HepG2 (cell line): ENCODE measurements around the gene NFE2L3. TPM values are rescaled to one million over a fixed set of nuclear protein-coding genes. Genes with fewer than 3 reads are reported as not detected.

ENCODE experiments used
- ADNP ChIP-seq: sonication (generic); formaldehyde crosslinking; IDR thresholded peaks from 2 replicates; pipeline ENCODE4 v1.4.0; 2020; ENCODE audit warnings: missing genetic modification reagents
- EHMT2 ChIP-seq: fragments of 200-600 bp; sonication (generic); IDR thresholded peaks from 2 replicates; pipeline ENCODE4 v1.7.0; 2017; ENCODE audit warnings: antibody characterized with exemption, low read depth, low read length, borderline replicate concordance
- MAF1 ChIP-seq: sonication (generic); formaldehyde crosslinking; IDR thresholded peaks from 2 replicates; pipeline ENCODE4 v1.5.0; 2020; ENCODE audit warnings: missing genetic modification reagents, borderline replicate concordance
- MAFK ChIP-seq, 2 experiments: IDR thresholded peaks in 1 of 2; conservative IDR thresholded peaks in 1 of 2; 2 replicates each; pipeline ENCODE4 v1.6.1; 2011; ENCODE audit warnings: improper control_type of control experiment in 2 of 2, low read length in 2 of 2
- MAX ChIP-seq: IDR thresholded peaks from 2 replicates; pipeline ENCODE4 v1.6.1; 2012; ENCODE audit warnings: inconsistent platforms
- NR1H2 ChIP-seq: sonication (generic); formaldehyde crosslinking; IDR thresholded peaks from 2 replicates; pipeline ENCODE4 v1.8.1; 2022; ENCODE audit warnings: low read depth, missing genetic modification reagents, borderline replicate concordance
- PHF8 ChIP-seq: sonication (generic); formaldehyde crosslinking; IDR thresholded peaks from 2 replicates; pipeline ENCODE4 v1.5.0; 2020; ENCODE audit warnings: missing genetic modification reagents
- POLR2G ChIP-seq: fragments of 200-400 bp; formaldehyde crosslinking; IDR thresholded peaks from 2 replicates; pipeline ENCODE4 v1.6.1; 2018; ENCODE audit warnings: mild to moderate bottlenecking, low read depth, low read length, moderate library complexity
- SKI ChIP-seq: fragments of 450-650 bp; IDR thresholded peaks from one replicate; pipeline ENCODE4 v1.6.1; 2018; ENCODE audit warnings: mild to moderate bottlenecking; ENCODE audit not compliant: partially characterized antibody
- TP53 ChIP-seq: sonication (generic); formaldehyde crosslinking; conservative IDR thresholded peaks from 2 replicates; pipeline ENCODE4 v1.4.0; 2020; ENCODE audit warnings: missing genetic modification reagents
- ZBTB42 ChIP-seq: sonication (generic); formaldehyde crosslinking; IDR thresholded peaks from 2 replicates; pipeline ENCODE4 v1.5.0; 2020; ENCODE audit warnings: mild to moderate bottlenecking, missing genetic modification reagents
- ZFY ChIP-seq: sonication (generic); formaldehyde crosslinking; IDR thresholded peaks from 2 replicates; pipeline ENCODE4 v1.4.0; 2020; ENCODE audit warnings: missing genetic modification reagents
- ZNF256 ChIP-seq: sonication (generic); formaldehyde crosslinking; conservative IDR thresholded peaks from 2 replicates; pipeline ENCODE4 v1.4.0; 2020; ENCODE audit warnings: missing genetic modification reagents
- ZNF441 ChIP-seq: sonication (generic); formaldehyde crosslinking; IDR thresholded peaks from 2 replicates; pipeline ENCODE4 v1.7.0; 2021; ENCODE audit warnings: missing genetic modification reagents, borderline replicate concordance
- ZNF546 ChIP-seq: sonication (generic); formaldehyde crosslinking; conservative IDR thresholded peaks from 2 replicates; pipeline ENCODE4 v1.8.1; 2023; ENCODE audit warnings: mild to moderate bottlenecking, missing genetic modification reagents
- ZNF563 ChIP-seq: sonication (generic); formaldehyde crosslinking; IDR thresholded peaks from 2 replicates; pipeline ENCODE4 v1.8.0; 2022; ENCODE audit warnings: mild to moderate bottlenecking, moderate library complexity, missing genetic modification reagents
- ZNF740 ChIP-seq: sonication (generic); formaldehyde crosslinking; IDR thresholded peaks from 2 replicates; pipeline ENCODE4 v1.4.0; 2020; ENCODE audit warnings: missing genetic modification reagents
- polyA plus RNA-seq, 8 experiments: library from polyadenylated mRNA; depleted of rRNA in 3 of 8; stranded (reverse) in 7 of 8; unstranded in 1 of 8; fragments of >200 nt; fragmentation: Illumina TruSeq in 4 of 8; extraction: Trizol in 4 of 8; gene quantifications; 2 replicates each; pipeline versions ENCODE4 v1.2.1 to v1.2.3, GENCODE V29; 2011 to 2016; ENCODE audit warnings: low read depth in 4 of 8, missing spikeins in 1 of 8, mixed read lengths in 1 of 8; ENCODE audit not compliant: insufficient read depth in 1 of 8
- total RNA-seq, 5 experiments: library from RNA; depleted of rRNA; stranded (reverse); fragments of >200 nt; fragmentation: Illumina TruSeq; extraction: Trizol; gene quantifications; 2 replicates each; pipeline ENCODE4 v1.2.3, GENCODE V29; 2016; ENCODE audit warnings: low read depth in 1 of 5
- TF ChIP-seq, protein P1 (sequence below): sonication (generic); formaldehyde crosslinking; IDR thresholded peaks from 2 replicates; pipeline ENCODE4 v1.5.0; 2020; ENCODE audit warnings: mild to moderate bottlenecking, missing genetic modification reagents, moderate library complexity
- TF ChIP-seq, protein P2 (sequence below): sonication (generic); formaldehyde crosslinking; IDR thresholded peaks from 2 replicates; pipeline ENCODE4 v1.4.0; 2020; ENCODE audit warnings: missing genetic modification reagents
- TF ChIP-seq, protein P3 (sequence below): sonication (generic); formaldehyde crosslinking; IDR thresholded peaks from 2 replicates; pipeline ENCODE4 v1.9.0; 2021; ENCODE audit warnings: missing genetic modification reagents, borderline replicate concordance

The NFE2L3 gene
- total and polyA plus RNA-seq, 2 of the 13 experiments (the other 11 are each of a cell fraction or from before 2014, with no cell fraction given): 11.4 to 19.4 TPM

GRCh38 chr7:26151953-26152781 lies at the start of gene NFE2L3 (continued):
- TF ChIP-seq, protein P1, sequence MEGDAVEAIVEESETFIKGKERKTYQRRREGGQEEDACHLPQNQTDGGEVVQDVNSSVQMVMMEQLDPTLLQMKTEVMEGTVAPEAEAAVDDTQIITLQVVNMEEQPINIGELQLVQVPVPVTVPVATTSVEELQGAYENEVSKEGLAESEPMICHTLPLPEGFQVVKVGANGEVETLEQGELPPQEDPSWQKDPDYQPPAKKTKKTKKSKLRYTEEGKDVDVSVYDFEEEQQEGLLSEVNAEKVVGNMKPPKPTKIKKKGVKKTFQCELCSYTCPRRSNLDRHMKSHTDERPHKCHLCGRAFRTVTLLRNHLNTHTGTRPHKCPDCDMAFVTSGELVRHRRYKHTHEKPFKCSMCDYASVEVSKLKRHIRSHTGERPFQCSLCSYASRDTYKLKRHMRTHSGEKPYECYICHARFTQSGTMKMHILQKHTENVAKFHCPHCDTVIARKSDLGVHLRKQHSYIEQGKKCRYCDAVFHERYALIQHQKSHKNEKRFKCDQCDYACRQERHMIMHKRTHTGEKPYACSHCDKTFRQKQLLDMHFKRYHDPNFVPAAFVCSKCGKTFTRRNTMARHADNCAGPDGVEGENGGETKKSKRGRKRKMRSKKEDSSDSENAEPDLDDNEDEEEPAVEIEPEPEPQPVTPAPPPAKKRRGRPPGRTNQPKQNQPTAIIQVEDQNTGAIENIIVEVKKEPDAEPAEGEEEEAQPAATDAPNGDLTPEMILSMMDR (CRISPR knock-in tag): peak; percentile 48; the same call in 1 of the 2 replicates
- peak; percentile 71 for TF ChIP-seq POLR2G
- TF ChIP-seq ZNF441 (CRISPR knock-in tag): peak; percentile 22; the same call in 1 of the 2 replicates
- TF ChIP-seq ZNF740: no peak
- peak; percentile 25; the same call in 1 of the 2 replicates for TF ChIP-seq PHF8
- TF ChIP-seq MAX: peak; percentile 41; the same call in 1 of the 2 replicates
- no peak for TF ChIP-seq EHMT2
- TF ChIP-seq SKI: no peak
- TF ChIP-seq MAFK (conservative IDR thresholded peaks at IDR 0.05 in 1 of 2, IDR thresholded peaks at IDR 0.05 in 1 of 2; ENCODE audit: low read length in 2 of 2): no peak
- TF ChIP-seq, protein P2, sequence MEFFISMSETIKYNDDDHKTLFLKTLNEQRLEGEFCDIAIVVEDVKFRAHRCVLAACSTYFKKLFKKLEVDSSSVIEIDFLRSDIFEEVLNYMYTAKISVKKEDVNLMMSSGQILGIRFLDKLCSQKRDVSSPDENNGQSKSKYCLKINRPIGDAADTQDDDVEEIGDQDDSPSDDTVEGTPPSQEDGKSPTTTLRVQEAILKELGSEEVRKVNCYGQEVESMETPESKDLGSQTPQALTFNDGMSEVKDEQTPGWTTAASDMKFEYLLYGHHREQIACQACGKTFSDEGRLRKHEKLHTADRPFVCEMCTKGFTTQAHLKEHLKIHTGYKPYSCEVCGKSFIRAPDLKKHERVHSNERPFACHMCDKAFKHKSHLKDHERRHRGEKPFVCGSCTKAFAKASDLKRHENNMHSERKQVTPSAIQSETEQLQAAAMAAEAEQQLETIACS (CRISPR knock-in tag): peak; percentile 41; the same call in 1 of the 2 replicates
- TF ChIP-seq, protein P3, sequence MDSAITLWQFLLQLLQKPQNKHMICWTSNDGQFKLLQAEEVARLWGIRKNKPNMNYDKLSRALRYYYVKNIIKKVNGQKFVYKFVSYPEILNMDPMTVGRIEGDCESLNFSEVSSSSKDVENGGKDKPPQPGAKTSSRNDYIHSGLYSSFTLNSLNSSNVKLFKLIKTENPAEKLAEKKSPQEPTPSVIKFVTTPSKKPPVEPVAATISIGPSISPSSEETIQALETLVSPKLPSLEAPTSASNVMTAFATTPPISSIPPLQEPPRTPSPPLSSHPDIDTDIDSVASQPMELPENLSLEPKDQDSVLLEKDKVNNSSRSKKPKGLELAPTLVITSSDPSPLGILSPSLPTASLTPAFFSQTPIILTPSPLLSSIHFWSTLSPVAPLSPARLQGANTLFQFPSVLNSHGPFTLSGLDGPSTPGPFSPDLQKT (CRISPR knock-in tag): no peak
- no peak for TF ChIP-seq ZNF256 (CRISPR knock-in tag)
- no peak for TF ChIP-seq ZBTB42
- 0 out of 2 replicates have a peak, but pooled peaks have one; percentile 7 for TF ChIP-seq ZNF546 (CRISPR knock-in tag)
- TF ChIP-seq MAF1 (CRISPR knock-in tag): no peak
- peak; percentile 22; the same call in 1 of the 2 replicates for TF ChIP-seq ZNF563 (CRISPR knock-in tag)
- no peak for TF ChIP-seq ZFY
- no peak for TF ChIP-seq NR1H2 (CRISPR knock-in tag)
- TF ChIP-seq ADNP (CRISPR knock-in tag): no peak
- no peak for TF ChIP-seq TP53 (CRISPR knock-in tag)
